Subcutaneous abdominal adipose tissue (tissue), 5 donors: ENCODE results near the gene CEP89.
"Not testable (repeated sequence)": the region's sequence is repeated elsewhere in the genome, so short reads cannot be mapped to it uniquely, and the experiment has no call there.

Experiments used
- H3K27ac ChIP-seq: one replicate; pipeline ENCODE4 v1.7.0; 2013; ENCODE audit warnings: low read depth, mild to moderate bottlenecking, inconsistent platforms, low read length, moderate library complexity
- H3K27me3 ChIP-seq, 5 donors: one replicate each; pipeline ENCODE4 v1.7.0; 2013; ENCODE audit warnings: low read length in 5 of 5, inconsistent platforms in 1 of 5; ENCODE audit not compliant: control insufficient read depth in 5 of 5, insufficient read depth in 4 of 5
- H3K36me3 ChIP-seq, 5 donors: one replicate each; pipeline ENCODE4 v1.7.0; 2013; ENCODE audit warnings: low read length in 5 of 5; ENCODE audit not compliant: control insufficient read depth in 5 of 5, insufficient read depth in 5 of 5
- H3K4me1 ChIP-seq, 5 donors: one replicate each; pipeline ENCODE4 v1.7.0; 2013; ENCODE audit warnings: low read length in 5 of 5, mild to moderate bottlenecking in 3 of 5, moderate library complexity in 1 of 5; ENCODE audit not compliant: control insufficient read depth in 5 of 5, insufficient read depth in 5 of 5
- H3K4me3 ChIP-seq, 5 donors: one replicate each; pipeline ENCODE4 v1.7.0; 2013; ENCODE audit warnings: low read length in 5 of 5, low read depth in 1 of 5
- H3K9ac ChIP-seq, 5 donors: one replicate each; pipeline ENCODE4 v1.7.0; 2013; ENCODE audit warnings: low read length in 5 of 5, mild to moderate bottlenecking in 4 of 5, moderate library complexity in 3 of 5
- H3K9me3 ChIP-seq, 5 donors: one replicate each; pipeline ENCODE4 v1.7.0; 2013; ENCODE audit warnings: low read length in 5 of 5; ENCODE audit not compliant: control insufficient read depth in 5 of 5
- donor health status: healthy.
- donor health status: healthy.
- donor health status: healthy.
- donor health status: healthy.
- donor health status: healthy.

Gene CEP89

GRCh38 chr19:32867436-32867835, 104.3 kb downstream of the CEP89 start:
- H3K4me1 ChIP-seq, H3K27ac ChIP-seq, H3K9ac ChIP-seq, H3K4me3 ChIP-seq, H3K36me3 ChIP-seq, H3K9me3 ChIP-seq: not testable (repeated sequence)
- peaks cover 0 to 16% (median 0%) of the 10 kb centered on the region in 5 donors for H3K27me3 ChIP-seq

- Histone ChIP-seq H3K4me3 (no peak overlapping the region), H3K27ac (no peak overlapping the region), H3K27me3 (peaks cover 0 to 16% (median 0%) of the 10 kb centered on the region in 5 donors), H3K4me1 (no peaks in the 10 kb centered on the region), H3K36me3 (no peaks in the 10 kb centered on the region), H3K9me3 (no peaks in the 10 kb centered on the region), H3K9ac (no peak overlapping the region)
Observed at GRCh38 chr19:32866564-32867265, 105.0 kb downstream of the CEP89 start.

- H3K36me3 ChIP-seq = no peaks in the 10 kb centered on the region
- peaks cover 0 to 16% (median 0%) of the 10 kb centered on the region in 5 donors for H3K27me3 ChIP-seq
- H3K9me3 ChIP-seq = no peaks in the 10 kb centered on the region
- no peak overlapping the region for H3K27ac ChIP-seq
- H3K9ac ChIP-seq = no peak overlapping the region
- H3K4me1 ChIP-seq = no peaks in the 10 kb centered on the region
- no peak overlapping the region for H3K4me3 ChIP-seq
Observed at GRCh38 chr19:32866061-32866460, 105.7 kb downstream of the CEP89 start.

- Histone ChIP-seq H3K9ac (no peak overlapping the region), H3K27ac (no peak overlapping the region), H3K4me3 (no peak overlapping the region), H3K36me3 (no peaks in the 10 kb centered on the region), H3K4me1 (no peaks in the 10 kb centered on the region), H3K27me3 (peaks cover 0 to 13% (median 0%) of the 10 kb centered on the region in 5 donors), H3K9me3 (no peaks in the 10 kb centered on the region)
Observed at GRCh38 chr19:32865326-32865725, 106.4 kb downstream of the CEP89 start.

- no peaks in the 10 kb centered on the region for H3K4me1 ChIP-seq
- H3K27ac ChIP-seq = no peak overlapping the region
- no peak overlapping the region for H3K9ac ChIP-seq
- H3K4me3 ChIP-seq = no peak overlapping the region
- H3K27me3 ChIP-seq = peaks cover 0 to 11% (median 0%) of the 10 kb centered on the region in 5 donors
- no peaks in the 10 kb centered on the region for H3K36me3 ChIP-seq
- no peaks in the 10 kb centered on the region for H3K9me3 ChIP-seq
Observed at GRCh38 chr19:32864318-32865007, 107.3 kb downstream of the CEP89 start.

GRCh38 chr19:32863841-32864240, 107.9 kb downstream of the CEP89 start:
- Histone ChIP-seq H3K4me1 (no peaks in the 10 kb centered on the region), H3K9ac (no peak overlapping the region), H3K36me3 (no peaks in the 10 kb centered on the region)

GRCh38 chr19:32863301-32863700, 108.5 kb downstream of the CEP89 start:
- Histone ChIP-seq H3K9ac (no peak overlapping the region), H3K27ac (no peak overlapping the region), H3K4me3 (no peak overlapping the region)

More at GRCh38 chr19:32863841-32864240, 107.9 kb downstream of the CEP89 start:
- peaks cover 0 to 11% (median 0%) of the 10 kb centered on the region in 5 donors for H3K27me3 ChIP-seq
- H3K27ac ChIP-seq = no peak overlapping the region
- no peak overlapping the region for H3K4me3 ChIP-seq
- no peaks in the 10 kb centered on the region for H3K9me3 ChIP-seq

GRCh38 chr19:32862741-32863140, 109.0 kb downstream of the CEP89 start:
- Histone ChIP-seq H3K27ac (no peak overlapping the region), H3K27me3 (peaks cover 0 to 6% (median 2%) of the 10 kb centered on the region in 5 donors), H3K9me3 (no peaks in the 10 kb centered on the region), H3K4me1 (peaks cover 0 to 2% (median 0%) of the 10 kb centered on the region in 5 donors), H3K9ac (no peak overlapping the region), H3K4me3 (no peak overlapping the region), H3K36me3 (no peaks in the 10 kb centered on the region)

More at GRCh38 chr19:32863301-32863700, 108.5 kb downstream of the CEP89 start:
- Histone ChIP-seq H3K27me3 (peaks cover 0 to 8% (median 0%) of the 10 kb centered on the region in 5 donors), H3K36me3 (no peaks in the 10 kb centered on the region), H3K9me3 (no peaks in the 10 kb centered on the region), H3K4me1 (no peaks in the 10 kb centered on the region)

- H3K36me3 ChIP-seq = no peaks in the 10 kb centered on the region
- H3K27ac ChIP-seq = no peak overlapping the region
- H3K9me3 ChIP-seq = no peaks in the 10 kb centered on the region
- H3K27me3 ChIP-seq = peaks cover 0 to 6% (median 2%) of the 10 kb centered on the region in 5 donors
- no peak overlapping the region for H3K9ac ChIP-seq
- H3K4me1 ChIP-seq = peaks cover 0 to 2% (median 0%) of the 10 kb centered on the region in 5 donors
- H3K4me3 ChIP-seq = no peak overlapping the region
Observed at GRCh38 chr19:32862173-32862572, 109.6 kb downstream of the CEP89 start.

- Histone ChIP-seq H3K27me3 (peaks cover 0 to 4% (median 2%) of the 10 kb centered on the region in 5 donors), H3K9ac (no peak overlapping the region), H3K36me3 (no peaks in the 10 kb centered on the region), H3K4me3 (no peak overlapping the region), H3K27ac (no peak overlapping the region), H3K9me3 (no peaks in the 10 kb centered on the region), H3K4me1 (peaks cover 0 to 2% (median 0%) of the 10 kb centered on the region in 5 donors)
Observed at GRCh38 chr19:32861596-32861995, 110.2 kb downstream of the CEP89 start.
